ENCODE results near the gene ZNF594. TPM values are rescaled to one million over a fixed set of nuclear protein-coding genes. Genes with fewer than 3 reads are reported as not detected.
"Not testable (repeated sequence)": the region's sequence is repeated elsewhere in the genome, so short reads cannot be mapped to it uniquely, and the experiment has no call there.

Gene ZNF594
- total RNA-seq, 1 experiment from 2014 or later = 10.1 TPM

- H3K36me3 Mint-ChIP-seq = no peaks in the 10 kb centered on the region
- no peak overlapping the region for H3K4me3 Mint-ChIP-seq
- ChIA-PET POLR2A (no interaction called here), CTCF (interaction anchor here (2.0 kb wide), 1 partner anchor 12 kb away, joined by 6 read pairs; no protein-coding TSS in a partner anchor)
- H3K4me1 Mint-ChIP-seq = 0 out of 2 replicates have a peak, but pooled peaks cover 5% of the 10 kb centered on the region
- no peaks in the 10 kb centered on the region for H3K9me3 Mint-ChIP-seq
- TF ChIP-seq ZNF416 (CRISPR knock-in tag; IDR thresholded peaks at IDR 0.05) (no peak), ZNF512 (CRISPR knock-in tag; IDR thresholded peaks at IDR 0.05; ENCODE audit: borderline replicate concordance) (no peak), GRHL2 (CRISPR knock-in tag; IDR thresholded peaks at IDR 0.05; ENCODE audit: insufficient replicate concordance, severe bottlenecking) (no peak), ERG (CRISPR knock-in tag; IDR thresholded peaks at IDR 0.05) (no peak), E2F5 (CRISPR knock-in tag; IDR thresholded peaks at IDR 0.05) (no peak), PREB (CRISPR knock-in tag; IDR thresholded peaks at IDR 0.05; ENCODE audit: borderline replicate concordance) (no peak), NR3C1 (CRISPR knock-in tag; conservative IDR thresholded peaks at IDR 0.05; ENCODE audit: low read depth) (no peak), NR1H2 (CRISPR knock-in tag; IDR thresholded peaks at IDR 0.05) (no peak)
- 0 out of 2 replicates have a peak overlapping the region, but pooled peaks have one; percentile 23 for H3K27ac Mint-ChIP-seq
- DNase-seq (ENCODE audit: low spot score) (no peak), ATAC-seq (no peak)
- H3K27me3 Mint-ChIP-seq (ENCODE audit: low read depth) = no peaks in the 10 kb centered on the region
Measured at GRCh38 chr17:5225668-5226457, 34.2 kb upstream of the ZNF594 start.

GRCh38 chr17:5221912-5222311, 30.2 kb upstream of the ZNF594 start:
- POLR2A ChIA-PET; H3K4me3 Mint-ChIP-seq; ATAC-seq; H3K9me3 Mint-ChIP-seq; DNase-seq (ENCODE audit: low spot score); CTCF ChIA-PET; H3K27ac Mint-ChIP-seq; H3K27me3 Mint-ChIP-seq (ENCODE audit: low read depth); H3K4me1 Mint-ChIP-seq; H3K36me3 Mint-ChIP-seq: not testable (repeated sequence)

GRCh38 chr17:5220074-5220473, 28.4 kb upstream of the ZNF594 start:
- no peak overlapping the region for H3K4me3 Mint-ChIP-seq
- no peak for DNase-seq (ENCODE audit: low spot score)
- CTCF ChIA-PET = no interaction called here
- H3K27me3 Mint-ChIP-seq (ENCODE audit: low read depth) = no peaks in the 10 kb centered on the region
- H3K4me1 Mint-ChIP-seq = 0 out of 2 replicates have a peak, but pooled peaks cover 5% of the 10 kb centered on the region
- H3K36me3 Mint-ChIP-seq = no peaks in the 10 kb centered on the region
- H3K9me3 Mint-ChIP-seq = no peaks in the 10 kb centered on the region
- H3K27ac Mint-ChIP-seq = no peak overlapping the region
- ATAC-seq = no peak
- POLR2A ChIA-PET = no interaction called here
- TF ChIP-seq ETV6 (CRISPR knock-in tag; IDR thresholded peaks at IDR 0.05) (no peak), PREB (CRISPR knock-in tag; IDR thresholded peaks at IDR 0.05; ENCODE audit: borderline replicate concordance) (no peak), NFYB (CRISPR knock-in tag; conservative IDR thresholded peaks at IDR 0.05; ENCODE audit: low read depth) (no peak), SP1 (CRISPR knock-in tag; conservative IDR thresholded peaks at IDR 0.05) (no peak), SMAD3 (CRISPR knock-in tag; IDR thresholded peaks at IDR 0.05; ENCODE audit: borderline replicate concordance) (no peak), GTF2I (CRISPR knock-in tag; conservative IDR thresholded peaks at IDR 0.05) (no peak), ESRRA (CRISPR knock-in tag; IDR thresholded peaks at IDR 0.05; ENCODE audit: borderline replicate concordance) (no peak), MLX (CRISPR knock-in tag; IDR thresholded peaks at IDR 0.05) (no peak), SMAD4 (CRISPR knock-in tag; IDR thresholded peaks at IDR 0.05) (no peak), E2F1 (CRISPR knock-in tag; IDR thresholded peaks at IDR 0.05) (no peak), MXD4 (CRISPR knock-in tag; IDR thresholded peaks at IDR 0.05; ENCODE audit: borderline replicate concordance) (no peak), TEAD4 (CRISPR knock-in tag; IDR thresholded peaks at IDR 0.05) (no peak), CREB1 (CRISPR knock-in tag; IDR thresholded peaks at IDR 0.05) (no peak), NR2C2 (CRISPR knock-in tag; IDR thresholded peaks at IDR 0.05) (no peak), FOXJ3 (CRISPR knock-in tag; IDR thresholded peaks at IDR 0.05; ENCODE audit: borderline replicate concordance) (no peak)

Data from WTC11 (cell line).